Measurements from ENCODE around the gene SLC38A9.

The SLC38A9 gene

GRCh38 chr5:55650386-55650785 lies 61.7 kb downstream of the SLC38A9 start:
- no peak for DNase-seq (ENCODE audit: low spot score)

GRCh38 chr5:55649963-55650362 lies 62.2 kb downstream of the SLC38A9 start:
- no peak for DNase-seq (ENCODE audit: low spot score)

DNA sequence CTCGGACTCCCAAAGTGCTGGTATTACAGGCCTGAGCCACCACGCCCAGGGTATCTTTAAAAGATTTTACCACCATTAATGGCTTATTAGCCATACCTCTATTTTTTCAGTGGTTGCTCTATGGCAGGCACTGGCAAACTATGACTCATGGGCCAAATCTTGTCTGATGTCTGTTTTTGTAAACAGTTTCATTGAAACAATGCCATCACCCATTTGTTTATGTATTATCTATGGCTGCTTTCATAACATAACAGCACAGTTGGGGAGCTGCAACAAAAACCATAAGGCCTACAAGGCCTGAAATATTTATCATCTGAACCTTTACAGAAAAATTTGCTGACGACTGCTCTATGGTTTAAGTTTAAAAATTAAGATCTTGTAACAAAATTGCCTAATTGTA lies 66.8 kb downstream of the SLC38A9 start:
- no peak for DNase-seq (ENCODE audit: low spot score)

DNA sequence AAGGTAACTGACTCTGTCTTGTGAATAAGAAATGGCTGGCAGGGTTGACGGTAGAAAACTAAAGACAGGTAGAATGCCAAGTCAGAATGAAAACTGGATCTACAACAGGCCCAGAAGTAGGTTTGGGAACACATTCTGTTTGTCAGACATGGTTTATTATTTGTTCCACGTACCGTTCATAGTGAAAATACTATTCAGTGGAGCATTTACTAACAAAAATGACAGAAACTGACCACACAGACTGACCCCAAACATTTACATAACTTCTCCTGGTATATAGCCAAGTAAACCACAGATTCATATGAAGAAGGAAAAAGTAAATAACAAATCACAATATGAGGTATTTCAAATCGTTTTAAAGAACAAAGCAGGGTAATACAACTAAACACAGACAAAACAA lies 73.7 kb downstream of the SLC38A9 start:
- DNase-seq (ENCODE audit: low spot score): no peak

GRCh38 chr5:55638051-55638450 lies 74.1 kb downstream of the SLC38A9 start:
- no peak for DNase-seq (ENCODE audit: low spot score)

- DNase-seq (ENCODE audit: low spot score): peak; percentile 27
These were observed 75.4 kb downstream of the SLC38A9 start for GRCh38 chr5:55636683-55637082.

DNA sequence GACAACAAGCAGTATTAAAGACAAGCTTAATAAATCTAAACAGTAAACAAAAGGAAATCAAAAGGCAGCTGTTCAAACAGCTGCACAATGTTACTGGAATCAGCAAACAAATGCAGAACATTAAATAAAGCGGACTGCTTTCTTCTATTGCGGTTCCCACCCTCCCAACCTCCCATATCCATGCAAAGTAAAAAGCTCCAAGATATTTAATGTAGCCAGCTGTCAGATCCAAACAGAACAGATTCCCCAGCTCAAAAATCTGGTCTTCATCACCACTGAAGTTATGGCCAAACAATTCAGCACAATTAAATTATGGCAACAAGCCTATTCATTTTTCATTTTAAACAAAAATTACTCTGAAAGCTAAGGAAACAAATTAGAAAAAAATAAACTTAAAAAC lies 75.9 kb downstream of the SLC38A9 start:
- no peak for DNase-seq (ENCODE audit: low spot score)

- no peak for DNase-seq (ENCODE audit: low spot score)
These were observed 77.3 kb downstream of the SLC38A9 start for GRCh38 chr5:55634866-55635265.

DNA sequence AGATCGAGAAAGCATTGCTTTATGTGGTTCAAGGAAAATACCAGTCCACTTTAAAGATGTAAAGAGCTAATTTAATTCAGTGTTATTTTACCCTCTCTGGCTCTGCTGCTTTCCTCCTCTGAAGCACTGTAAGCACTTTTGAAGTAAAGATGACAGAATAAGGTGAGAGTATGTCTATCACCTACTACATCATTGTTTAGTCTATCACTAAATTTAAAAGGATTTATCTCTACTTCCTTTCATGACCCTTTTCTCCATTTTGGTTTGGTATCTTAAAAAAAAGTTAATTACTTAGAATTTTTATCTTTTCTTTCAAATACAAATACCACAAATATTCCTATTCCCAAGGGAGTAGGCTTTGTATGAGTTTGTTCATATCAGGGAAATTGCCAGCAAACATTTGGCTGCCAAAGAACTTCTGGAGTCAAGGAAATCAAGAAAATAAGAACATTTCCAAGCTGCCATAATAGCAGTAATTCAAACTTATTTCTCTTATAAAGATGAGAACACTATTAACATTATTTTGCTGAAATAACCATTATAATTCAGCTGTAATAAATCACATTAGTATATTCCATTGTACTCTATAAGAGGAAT lies 77.8 kb downstream of the SLC38A9 start:
- no peak for DNase-seq (ENCODE audit: low spot score)

- DNase-seq (ENCODE audit: low spot score): no peak
These were observed 78.4 kb downstream of the SLC38A9 start for GRCh38 chr5:55633574-55634208.

GRCh38 chr5:55629815-55630214 lies 82.3 kb downstream of the SLC38A9 start:
- DNase-seq (ENCODE audit: low spot score): no peak

- DNase-seq (ENCODE audit: low spot score): no peak
These were observed 85.3 kb downstream of the SLC38A9 start for GRCh38 chr5:55626790-55627189.

GRCh38 chr5:55625913-55626312 lies 86.2 kb downstream of the SLC38A9 start:
- DNase-seq (ENCODE audit: low spot score): no peak

GRCh38 chr5:55625589-55625909 lies 86.6 kb downstream of the SLC38A9 start:
- DNase-seq (ENCODE audit: low spot score): no peak

GRCh38 chr5:55624841-55625588 lies 87.1 kb downstream of the SLC38A9 start:
- DNase-seq (ENCODE audit: low spot score): no peak

DNA sequence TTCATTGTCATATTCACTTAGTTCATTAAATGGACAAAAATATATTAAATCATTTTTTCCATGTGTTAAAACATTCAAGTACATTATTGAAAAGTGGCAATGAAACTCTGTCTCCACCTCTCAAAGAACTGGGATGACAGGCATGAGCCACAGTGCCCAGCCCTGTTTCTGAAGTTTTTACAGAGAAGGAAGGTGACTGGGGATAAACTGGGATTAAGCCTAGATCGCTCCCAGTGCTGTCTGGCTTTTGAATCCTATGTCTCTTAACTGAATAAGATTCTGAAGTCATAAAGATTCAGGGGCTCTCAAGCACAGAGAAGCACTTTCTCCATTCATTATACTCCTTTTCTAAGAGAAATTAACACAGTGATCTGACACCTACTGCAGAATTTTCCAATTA lies 88.3 kb downstream of the SLC38A9 start:
- no peak for DNase-seq (ENCODE audit: low spot score)

GRCh38 chr5:55622460-55622859 lies 89.7 kb downstream of the SLC38A9 start:
- DNase-seq (ENCODE audit: low spot score): no peak

- no peak for DNase-seq (ENCODE audit: low spot score)
These were observed 90.9 kb downstream of the SLC38A9 start for GRCh38 chr5:55621229-55621628.

DNA sequence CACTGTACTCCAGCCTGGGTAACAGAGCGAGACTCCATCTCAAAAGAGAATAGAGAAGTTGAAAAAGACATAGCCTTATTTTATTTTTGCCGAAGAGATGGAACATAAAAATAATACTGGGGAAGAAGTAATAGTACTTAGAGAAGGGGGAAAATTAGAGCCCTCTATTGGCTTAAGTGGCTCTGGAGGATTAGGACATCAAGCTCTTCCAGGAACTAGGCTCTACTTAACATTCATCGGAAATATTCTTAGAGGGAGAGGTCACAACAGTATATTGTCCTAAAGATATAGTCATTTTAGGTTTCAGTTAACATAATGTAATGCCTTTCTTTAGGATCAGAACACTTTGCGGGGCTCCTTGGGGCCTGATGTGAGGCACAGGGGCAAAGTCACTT lies 91.4 kb downstream of the SLC38A9 start:
- no peak for DNase-seq (ENCODE audit: low spot score)

DNA sequence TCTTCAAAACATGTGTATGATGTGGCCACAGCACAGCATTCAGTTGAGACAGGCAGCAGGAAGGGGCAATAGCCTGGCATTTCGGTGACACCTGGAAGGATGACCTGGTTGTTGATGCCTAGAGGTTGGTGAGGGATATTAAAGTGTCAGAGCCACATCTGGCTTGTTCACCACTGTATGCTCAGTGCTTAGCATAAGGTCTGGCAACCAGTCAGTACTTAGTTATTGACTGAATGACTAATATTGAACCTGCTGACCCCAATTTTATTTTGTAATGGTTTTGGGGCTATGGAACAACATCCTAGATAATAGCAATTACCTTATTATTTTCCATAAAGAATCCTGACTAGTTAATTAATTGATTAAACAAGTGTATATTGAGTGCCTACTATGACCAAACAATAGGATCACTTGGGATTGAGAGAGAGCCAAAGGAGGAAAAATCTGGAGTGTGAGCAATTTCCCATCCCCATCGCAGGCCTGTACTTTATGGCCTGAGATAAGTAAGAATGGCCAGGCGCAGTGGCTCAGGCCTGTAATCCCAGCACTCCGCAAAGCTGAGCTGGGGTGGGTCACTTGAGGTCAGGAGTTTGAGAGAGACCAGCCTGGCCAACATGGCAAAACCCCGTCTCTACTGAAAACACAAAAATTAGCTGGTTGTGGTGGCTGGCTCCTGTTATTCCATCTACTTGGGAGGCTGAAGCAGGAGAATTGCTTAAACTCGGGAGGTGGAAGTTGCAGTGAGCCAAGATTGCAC lies 91.9 kb downstream of the SLC38A9 start:
- DNase-seq (ENCODE audit: low spot score): no peak

- DNase-seq (ENCODE audit: low spot score): no peak
These were observed 93.8 kb downstream of the SLC38A9 start for GRCh38 chr5:55618318-55618717.

DNA sequence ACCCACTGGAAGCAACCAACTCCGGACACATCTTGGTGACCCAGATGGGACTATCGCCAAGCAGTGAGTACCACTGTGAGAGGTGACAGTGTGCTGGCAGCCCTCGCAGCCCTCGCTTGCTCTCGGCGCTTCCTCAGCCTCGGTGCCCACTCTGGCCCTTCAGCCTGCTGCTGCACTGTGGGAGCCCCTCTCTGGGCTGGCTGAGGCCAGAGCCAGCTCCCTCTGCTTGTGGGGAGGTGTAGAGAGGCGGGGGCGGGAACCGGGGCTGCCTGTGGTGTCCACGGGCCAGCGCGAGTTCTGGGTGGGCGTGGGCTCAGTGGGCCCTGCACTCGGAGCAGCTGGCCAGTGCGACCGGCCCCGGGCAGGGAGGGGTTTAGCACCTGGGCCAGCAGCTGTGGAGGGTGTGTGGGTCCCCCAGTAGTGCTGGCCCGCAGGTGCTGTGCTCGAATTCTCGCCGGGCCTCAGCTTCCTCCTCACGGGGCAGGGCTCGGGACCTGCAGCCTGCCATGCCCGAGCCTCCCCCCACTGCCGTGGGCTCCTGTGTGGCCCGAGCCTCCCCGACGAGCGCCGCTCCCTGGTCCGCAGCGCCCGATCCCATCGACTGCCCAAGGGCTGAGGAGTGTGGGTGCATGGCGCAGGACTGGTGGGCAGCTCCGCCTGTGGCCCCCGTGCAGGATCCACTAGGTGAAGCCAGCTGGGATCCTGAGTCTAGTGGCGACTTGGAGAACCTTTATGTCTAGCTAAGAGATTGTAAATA lies 98.8 kb downstream of the SLC38A9 start:
- no peak for DNase-seq (ENCODE audit: low spot score)
